PC-3 (cell line): ENCODE data around the gene TFF2. TPM values are rescaled to one million over a fixed set of nuclear protein-coding genes. Genes with fewer than 3 reads are reported as not detected.

Source experiments
- ATAC-seq: fragments of 200-7000 bp; cut with Tn5 transposase; 2 replicates; pipeline ENCODE4 v1.9.1; 2020; ENCODE audit warnings: mild to moderate bottlenecking, moderate library complexity
- BruUV-seq: library from RNA; stranded (reverse); fragments of 400-500 nt; replicated peaks from 2 replicates; lab custom pipeline; 2021; lab: Mats Ljungman, UMichigan
- CTCF ChIA-PET: fragments of 300-600 bp; sonication (Branson Sonifier 250); formaldehyde crosslinking; loops from one replicate; lab custom pipeline; 2022; ENCODE audit warnings: antibody characterized with exemption; lab: Charles Lee
- POLR2A ChIA-PET: fragments of 300-600 bp; sonication (Branson Sonifier 250); formaldehyde crosslinking; loops from one replicate; lab custom pipeline; 2022; ENCODE audit warnings: antibody characterized with exemption; ENCODE audit not compliant: unreplicated experiment; lab: Charles Lee
- DNase-seq: peaks from one replicate; pipeline ENCODE4 v3.0.0-alpha.2; 2015
- H2AFZ ChIP-seq: fragments of 300-600 bp; sonication (generic); 2 replicates; pipeline ENCODE4 v1.6.0; 2016; ENCODE audit warnings: antibody characterized with exemption, low read length
- H3F3A ChIP-seq: fragments of 300-600 bp; sonication (generic); one replicate; pipeline ENCODE4 v1.6.0; 2017; ENCODE audit warnings: antibody characterized with exemption, low read length, control low read depth, mild to moderate bottlenecking; ENCODE audit not compliant: unreplicated experiment
- H3K27ac ChIP-seq: fragments of 300-600 bp; sonication (generic); 2 replicates; pipeline ENCODE4 v1.5.1; 2016; ENCODE audit warnings: mild to moderate bottlenecking, low read length
- H3K27me3 ChIP-seq: fragments of 300-600 bp; sonication (generic); 2 replicates; pipeline ENCODE4 v1.6.1; 2016; ENCODE audit warnings: low read length, mixed read lengths
- H3K36me3 ChIP-seq: fragments of 300-600 bp; sonication (generic); 2 replicates; pipeline ENCODE4 v1.6.1; 2016; ENCODE audit warnings: low read depth, mixed run types, low read length, mixed read lengths
- H3K4me1 ChIP-seq: fragments of 300-600 bp; sonication (generic); 2 replicates; pipeline ENCODE4 v1.5.1; 2016; ENCODE audit warnings: low read length; ENCODE audit not compliant: insufficient read depth
- H3K4me2 ChIP-seq: fragments of 300-600 bp; sonication (generic); 2 replicates; pipeline ENCODE4 v1.6.0; 2016; ENCODE audit warnings: low read length
- H3K4me3 ChIP-seq: fragments of 300-600 bp; sonication (generic); 2 replicates; pipeline ENCODE4 v1.5.1; 2016; ENCODE audit warnings: mild to moderate bottlenecking, low read length, mixed read lengths
- H3K79me2 ChIP-seq: fragments of 300-600 bp; sonication (generic); 2 replicates; pipeline ENCODE4 v1.6.1; 2017; ENCODE audit warnings: low read length, mixed read lengths
- H3K9ac ChIP-seq: fragments of 300-600 bp; sonication (generic); 2 replicates; pipeline ENCODE4 v1.6.0; 2016; ENCODE audit warnings: mild to moderate bottlenecking, low read length
- H3K9me2 ChIP-seq: fragments of 300-600 bp; sonication (generic); replicated peaks from 2 replicates; pipeline ENCODE4 v1.6.1; 2016; ENCODE audit warnings: mixed run types, low read length, mixed read lengths
- H3K9me3 ChIP-seq: fragments of 300-600 bp; sonication (generic); 2 replicates; pipeline ENCODE4 v1.6.1; 2016; ENCODE audit warnings: low read length, mixed read lengths
- H4K20me1 ChIP-seq: fragments of 300-600 bp; sonication (generic); 2 replicates; pipeline ENCODE4 v1.6.1; 2016; ENCODE audit warnings: low read length, mixed read lengths
- EZH2 ChIP-seq: fragments of 300-600 bp; sonication (generic); IDR thresholded peaks from one replicate; pipeline ENCODE4 v1.6.1; 2017; ENCODE audit warnings: antibody characterized with exemption, mild to moderate bottlenecking, low read length; ENCODE audit not compliant: unreplicated experiment
- EZH2phosphoT487 ChIP-seq: fragments of 300-600 bp; sonication (generic); IDR thresholded peaks from 2 replicates; pipeline ENCODE4 v1.6.1; 2018; ENCODE audit warnings: mild to moderate bottlenecking, antibody characterized with exemption, low read length, borderline replicate concordance
- intact Hi-C: fragments of 100-400 bp; cut with micrococcal nuclease; formaldehyde crosslinking; loops from 2 replicates; pipeline ENCODE4 v1.9.0; 2023
- total RNA-seq: library from RNA; depleted of rRNA; stranded (reverse); fragments of >200 nt; gene quantifications from 2 replicates; pipeline ENCODE4 v1.2.3, GENCODE V29; 2014
- TF ChIP-seq, protein P1 (sequence below): fragments of 300-600 bp; sonication (generic); conservative IDR thresholded peaks from 2 replicates; pipeline ENCODE4 v1.5.1; 2017; ENCODE audit warnings: antibody characterized with exemption, low read depth, mild to moderate bottlenecking, low read length

TFF2 gene
- total RNA-seq, 1 experiment from 2014 or later: 21.1 TPM

DNA sequence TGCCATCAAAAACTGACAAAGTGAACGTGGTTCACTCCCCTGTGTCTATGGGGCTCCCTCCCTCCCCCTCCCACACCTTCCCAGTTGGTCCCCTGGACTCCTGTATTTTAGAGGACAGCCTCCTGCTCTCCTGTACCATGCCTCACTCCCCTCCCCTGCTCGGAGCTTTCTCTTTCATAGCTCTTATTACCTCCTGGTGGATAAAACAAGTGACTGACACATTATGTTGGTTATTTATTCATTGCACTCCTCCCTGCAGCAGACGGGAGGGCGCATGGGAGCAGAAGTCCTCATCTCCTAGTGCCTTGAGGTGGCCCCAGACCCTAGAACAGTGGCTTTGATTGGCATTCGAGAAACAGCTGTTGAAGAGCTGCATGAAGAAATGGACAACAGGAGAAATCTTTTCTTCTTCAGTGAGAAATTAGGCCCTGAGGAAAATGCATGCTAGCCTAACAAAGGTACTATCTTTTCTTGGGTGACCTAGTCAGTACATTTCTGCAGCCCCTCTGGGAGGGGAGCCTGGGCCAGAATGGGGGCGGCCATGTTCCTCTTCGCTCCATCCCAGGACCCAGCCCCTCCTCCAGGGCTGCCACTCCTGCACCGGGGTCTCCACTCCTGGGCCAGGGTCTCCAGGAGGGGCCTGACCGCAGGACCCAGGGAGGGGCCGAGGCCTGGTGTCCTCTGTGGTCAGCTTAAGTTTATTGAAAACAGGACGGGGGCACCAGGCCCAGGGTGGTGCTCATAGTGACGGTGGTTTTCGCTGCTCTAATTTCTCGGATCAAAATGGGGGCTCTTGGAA lies 16.8 kb upstream of the TFF2 start:
- H3K27ac ChIP-seq: peak overlapping the region; percentile 97
- TSS peak; percentile 14 for BruUV-seq
- CTCF ChIA-PET: interaction anchor here (0.6 to 1.6 kb wide), 9 partner anchors 14 to 332 kb away, joined by 3 to 18 read pairs (median 5); no protein-coding TSS in a partner anchor
- peaks cover 51% of the 10 kb centered on the region for H3K4me1 ChIP-seq
- ATAC-seq (peak; percentile 9), DNase-seq (peak; percentile 31)
- H3K4me2 ChIP-seq: peak overlapping the region; percentile 22
- no peak for TF ChIP-seq EZH2phosphoT487
- TF ChIP-seq, protein P1, sequence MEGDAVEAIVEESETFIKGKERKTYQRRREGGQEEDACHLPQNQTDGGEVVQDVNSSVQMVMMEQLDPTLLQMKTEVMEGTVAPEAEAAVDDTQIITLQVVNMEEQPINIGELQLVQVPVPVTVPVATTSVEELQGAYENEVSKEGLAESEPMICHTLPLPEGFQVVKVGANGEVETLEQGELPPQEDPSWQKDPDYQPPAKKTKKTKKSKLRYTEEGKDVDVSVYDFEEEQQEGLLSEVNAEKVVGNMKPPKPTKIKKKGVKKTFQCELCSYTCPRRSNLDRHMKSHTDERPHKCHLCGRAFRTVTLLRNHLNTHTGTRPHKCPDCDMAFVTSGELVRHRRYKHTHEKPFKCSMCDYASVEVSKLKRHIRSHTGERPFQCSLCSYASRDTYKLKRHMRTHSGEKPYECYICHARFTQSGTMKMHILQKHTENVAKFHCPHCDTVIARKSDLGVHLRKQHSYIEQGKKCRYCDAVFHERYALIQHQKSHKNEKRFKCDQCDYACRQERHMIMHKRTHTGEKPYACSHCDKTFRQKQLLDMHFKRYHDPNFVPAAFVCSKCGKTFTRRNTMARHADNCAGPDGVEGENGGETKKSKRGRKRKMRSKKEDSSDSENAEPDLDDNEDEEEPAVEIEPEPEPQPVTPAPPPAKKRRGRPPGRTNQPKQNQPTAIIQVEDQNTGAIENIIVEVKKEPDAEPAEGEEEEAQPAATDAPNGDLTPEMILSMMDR: peak; percentile 30; the same call in 1 of the 2 replicates
- H3K9me3 ChIP-seq: no peaks in the 10 kb centered on the region
- H3F3A ChIP-seq: no peaks in the 10 kb centered on the region
- H4K20me1 ChIP-seq: no peaks in the 10 kb centered on the region
- H3K79me2 ChIP-seq: no peaks in the 10 kb centered on the region
- no peaks in the 10 kb centered on the region for H3K9me2 ChIP-seq
- no peak overlapping the region for H2AFZ ChIP-seq
- POLR2A ChIA-PET: interaction anchor here (0.6 to 1.3 kb wide), 5 partner anchors 10 to 36 kb away, joined by 3 to 7 read pairs (median 4); partner anchors contain the start of genes TFF2 and UBASH3A
- intact Hi-C loops: loop anchor here (2.0 to 5.0 kb wide), 2 partner anchors 13 to 60 kb away; no protein-coding TSS in a partner anchor
- no peaks in the 10 kb centered on the region for H3K36me3 ChIP-seq
- peak overlapping the region; percentile 85 for H3K9ac ChIP-seq
- no peaks in the 10 kb centered on the region for H3K27me3 ChIP-seq
- H3K4me3 ChIP-seq: no peak overlapping the region

DNA sequence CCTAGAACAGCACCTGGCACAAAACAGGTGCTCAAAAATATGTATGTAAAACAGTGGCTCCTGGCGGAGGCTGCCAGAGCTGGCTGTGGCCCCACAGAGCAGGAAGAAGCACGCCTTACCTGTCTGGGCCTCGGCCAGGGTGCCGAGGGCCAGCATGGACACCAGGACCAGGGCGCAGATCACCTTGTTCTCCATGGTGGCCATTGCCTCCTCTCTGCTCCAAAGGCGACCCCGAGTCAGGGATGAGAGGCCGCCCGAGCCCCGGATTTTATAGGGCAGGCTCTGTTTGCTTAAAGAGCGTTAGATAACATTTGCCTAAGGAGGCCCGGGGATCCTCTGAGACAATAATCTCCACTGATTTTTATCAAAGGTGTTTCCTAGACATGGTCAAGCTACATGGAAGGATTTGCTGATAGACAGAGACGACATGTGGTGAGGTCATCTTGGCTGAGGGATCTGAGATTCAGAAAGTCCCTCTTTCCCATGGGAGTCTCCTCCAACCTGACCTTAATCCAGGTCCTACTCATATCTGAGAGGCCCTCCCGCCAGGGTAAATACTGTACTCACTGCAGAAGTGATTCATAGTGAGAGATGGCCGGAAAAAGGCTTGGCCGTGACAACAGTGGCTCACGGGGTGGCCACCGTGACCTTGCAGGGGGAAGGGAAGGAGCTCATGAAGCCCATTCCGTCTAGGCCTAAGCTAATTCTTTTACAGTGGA lies 15.7 kb upstream of the TFF2 start, which contains the start of gene TFF1:
TFF1 (minus strand) TSS at position 244 of the 719 bp plus-strand sequence; CDS start at position 204, 40 bp downstream.
- DNase-seq (peak; percentile 95), ATAC-seq (peak; percentile 93)
- peak within 1 kb of the TSS; percentile 58 for H3K4me2 ChIP-seq
- peaks cover 56% of the 10 kb centered on the region for H3K4me1 ChIP-seq
- H3K4me3 ChIP-seq: no peak within 1 kb of the TSS
- H3K9ac ChIP-seq: peak within 1 kb of the TSS; percentile 87
- TF ChIP-seq, protein P1: no peak
- TF ChIP-seq EZH2phosphoT487 (no peak), EZH2 (no peak)
- POLR2A ChIA-PET: interaction anchor here (0.6 to 1.3 kb wide), 6 partner anchors 10 to 29 kb away, joined by 3 to 11 read pairs (median 5); partner anchors contain the start of gene TFF2
- H3K9me3 ChIP-seq: no peaks in the 10 kb centered on the region
- no peak within 1 kb of the TSS; the same call in 1 of the 2 replicates for H2AFZ ChIP-seq
- no peaks in the 10 kb centered on the region for H3K27me3 ChIP-seq
- no peaks in the 10 kb centered on the region for H3K36me3 ChIP-seq
- CTCF ChIA-PET: interaction anchor here (0.6 to 1.6 kb wide), 8 partner anchors 15 to 333 kb away, joined by 3 to 18 read pairs (median 8); no protein-coding TSS in a partner anchor
- no peaks in the 10 kb centered on the region for H3K79me2 ChIP-seq
- H3K27ac ChIP-seq: peak within 1 kb of the TSS; percentile 97
- no peaks in the 10 kb centered on the region for H4K20me1 ChIP-seq
- H3K9me2 ChIP-seq: no peaks in the 10 kb centered on the region
- H3F3A ChIP-seq: no peaks in the 10 kb centered on the region
- intact Hi-C loops: loop anchor here (1.0 to 5.0 kb wide), 4 partner anchors 14 to 59 kb away; no protein-coding TSS in a partner anchor
- TSS peak; percentile 77 for BruUV-seq
